ENCODE data around the gene G6PC2. TPM values are rescaled to one million over a fixed set of nuclear protein-coding genes. Genes with fewer than 3 reads are reported as not detected.
A peak's percentile ranks its signal among the peaks of the same experiment; 100 is the strongest.
"Not testable (repeated sequence)": the region's sequence is repeated elsewhere in the genome, so short reads cannot be mapped to it uniquely, and the experiment has no call there.

The G6PC2 gene, protein sequence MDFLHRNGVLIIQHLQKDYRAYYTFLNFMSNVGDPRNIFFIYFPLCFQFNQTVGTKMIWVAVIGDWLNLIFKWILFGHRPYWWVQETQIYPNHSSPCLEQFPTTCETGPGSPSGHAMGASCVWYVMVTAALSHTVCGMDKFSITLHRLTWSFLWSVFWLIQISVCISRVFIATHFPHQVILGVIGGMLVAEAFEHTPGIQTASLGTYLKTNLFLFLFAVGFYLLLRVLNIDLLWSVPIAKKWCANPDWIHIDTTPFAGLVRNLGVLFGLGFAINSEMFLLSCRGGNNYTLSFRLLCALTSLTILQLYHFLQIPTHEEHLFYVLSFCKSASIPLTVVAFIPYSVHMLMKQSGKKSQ
- not detected in 2 replicates for total RNA-seq (2014; rRNA removed; shearing (Covaris generic))
- not detected in 2 replicates for polyA plus RNA-seq (2015; cell fraction: cytosol; rRNA removed)
- not detected in 2 replicates for polyA plus RNA-seq (2015; cell fraction: nucleus; rRNA removed)

DNA sequence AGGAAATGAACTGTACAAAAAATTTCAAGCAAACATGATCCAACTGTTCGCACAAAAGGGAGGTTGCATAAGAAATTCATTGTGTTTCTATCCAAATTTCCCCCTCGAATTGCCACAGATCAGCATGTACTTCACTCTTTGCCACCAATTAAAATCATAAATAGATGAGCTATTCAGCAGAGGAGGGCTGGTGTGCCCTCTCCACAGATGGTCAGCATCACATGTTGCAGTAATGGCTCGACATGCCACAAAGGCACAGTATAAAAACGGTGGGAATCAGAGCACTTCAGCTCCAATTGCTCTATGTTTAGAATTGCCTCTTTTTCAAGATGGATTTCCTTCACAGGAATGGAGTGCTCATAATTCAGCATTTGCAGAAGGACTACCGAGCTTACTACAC, at the start of gene G6PC2:
TSS of gene G6PC2 (plus strand) at position 289 of the 400 bp plus-strand sequence. CDS start at position 330, 41 bp downstream.
- in situ Hi-C loops (cut with HindIII; ENCODE audit: low pct_unique_long_range_greater_than_20kb, low sequenced_read_pairs) = no loop called here
- DNase-seq (ENCODE audit: low read depth, low spot score) = peak; percentile 8

DNA sequence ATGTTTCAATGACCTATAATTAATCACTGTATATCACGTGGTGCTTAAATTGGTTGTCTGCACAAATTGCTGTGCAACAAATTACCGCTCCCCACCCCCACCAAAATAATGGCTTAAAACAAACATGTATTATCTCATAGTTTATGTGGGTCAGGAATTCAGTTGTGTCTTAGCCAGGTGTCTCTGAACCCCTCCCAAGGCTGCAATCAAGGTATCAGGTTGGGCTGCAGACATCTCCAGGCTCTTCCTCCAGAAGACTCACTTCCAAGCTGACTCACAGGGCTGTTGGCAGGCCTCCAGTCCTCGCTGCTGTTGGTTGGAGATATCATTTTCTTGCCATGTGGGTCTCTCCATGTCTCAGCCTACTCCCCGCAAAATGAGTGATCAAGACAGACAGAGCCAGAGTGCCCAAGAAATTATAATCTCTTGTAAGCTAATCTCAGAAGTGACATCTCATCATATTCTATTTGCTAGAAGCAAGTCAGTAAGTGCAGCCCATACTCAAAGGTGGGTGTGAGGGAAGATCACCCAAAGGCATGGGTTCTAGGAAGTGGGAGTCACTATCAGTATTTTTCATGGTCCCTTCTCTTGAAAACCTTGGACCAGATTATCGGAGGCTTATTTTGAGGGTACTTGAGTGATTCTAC, 49.3 kb upstream of the G6PC2 start:
- in situ Hi-C loops (cut with HindIII; ENCODE audit: low pct_unique_long_range_greater_than_20kb, low sequenced_read_pairs) = no loop called here
- no peak for DNase-seq (ENCODE audit: low read depth, low spot score)

DNA sequence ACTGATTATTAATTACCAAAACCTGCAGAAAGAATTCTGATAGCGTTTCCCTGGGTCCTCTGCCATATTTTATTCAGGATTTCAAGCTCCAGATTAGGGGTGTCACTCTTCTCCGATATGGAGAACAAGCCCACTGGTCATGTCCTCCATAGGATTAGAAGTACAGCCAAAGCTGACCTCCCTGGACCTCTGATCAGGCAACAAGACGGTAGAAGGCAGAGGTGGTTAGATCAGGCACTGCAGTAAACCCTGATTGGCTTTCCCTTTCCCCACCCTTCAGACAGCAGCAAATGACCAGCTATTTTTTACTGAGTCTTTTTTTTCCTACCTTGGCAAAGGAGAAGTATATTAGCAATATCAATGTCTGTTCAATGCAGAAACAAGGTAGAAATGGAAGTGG, 48.6 kb upstream of the G6PC2 start:
- in situ Hi-C loops (cut with HindIII; ENCODE audit: low pct_unique_long_range_greater_than_20kb, low sequenced_read_pairs) = no loop called here

DNA sequence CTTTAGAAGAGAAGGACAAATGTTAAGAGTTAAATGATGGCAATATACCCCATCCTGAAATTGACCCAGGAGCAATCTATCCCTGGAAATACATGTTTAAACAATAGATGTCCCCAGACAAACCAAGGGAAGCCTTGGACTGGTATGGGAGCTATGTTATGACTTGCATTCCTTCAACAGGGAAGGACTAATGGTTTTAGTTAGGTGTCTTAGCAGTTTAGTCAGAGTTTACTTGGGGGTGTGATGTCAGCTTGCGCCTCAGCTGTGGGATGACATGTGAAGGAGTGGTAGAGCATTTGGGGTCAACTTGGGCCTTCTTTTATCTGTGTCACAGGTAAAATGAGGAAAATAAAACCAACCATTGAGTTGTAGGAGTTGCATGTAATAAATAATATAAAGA, 47.6 kb upstream of the G6PC2 start:
- in situ Hi-C loops (cut with HindIII; ENCODE audit: low pct_unique_long_range_greater_than_20kb, low sequenced_read_pairs) = no loop called here
- no peak for DNase-seq (ENCODE audit: low read depth, low spot score)

More for the DNA sequence above, 48.6 kb upstream of the G6PC2 start:
- DNase-seq (ENCODE audit: low read depth, low spot score) = no peak

DNA sequence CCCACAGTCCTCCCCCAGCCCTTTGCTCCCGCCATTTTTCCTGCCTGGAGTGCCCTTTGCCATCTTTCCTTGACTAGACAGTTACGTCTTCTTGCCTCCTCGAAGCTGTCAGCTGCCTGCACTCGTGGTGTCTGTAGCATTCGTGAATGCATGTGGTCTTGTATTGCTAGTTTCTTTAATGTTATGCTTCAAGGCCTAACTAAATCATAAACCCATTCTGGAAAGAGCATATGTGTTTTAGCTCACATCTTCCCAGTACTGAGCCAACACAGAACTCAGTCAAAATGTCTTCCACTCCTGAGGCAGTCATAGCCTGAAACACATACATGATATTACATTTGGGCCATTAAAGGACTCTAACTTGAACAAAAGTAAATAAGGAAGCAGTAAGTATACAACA, 46.4 kb upstream of the G6PC2 start:
- no peak for DNase-seq (ENCODE audit: low read depth, low spot score)
- in situ Hi-C loops (cut with HindIII; ENCODE audit: low pct_unique_long_range_greater_than_20kb, low sequenced_read_pairs) = no loop called here

DNA sequence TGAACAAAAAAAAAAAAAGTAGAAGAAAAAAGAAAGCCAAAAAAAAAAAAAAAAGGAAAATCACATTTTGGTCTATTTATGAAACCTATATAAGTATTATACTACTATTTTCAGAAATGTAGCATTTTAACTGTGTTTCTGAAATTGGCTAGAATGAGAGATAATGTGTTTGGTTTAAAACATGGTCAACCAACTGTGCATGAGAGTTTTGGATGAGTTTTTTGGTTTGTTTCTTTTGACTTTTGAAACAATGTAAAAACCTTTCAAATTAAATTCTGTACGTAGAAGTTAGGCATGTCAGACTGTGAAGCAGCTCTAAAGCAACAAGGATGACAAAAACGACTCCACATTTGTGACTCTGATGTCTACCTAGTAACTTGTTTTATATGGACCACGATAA, 45.5 kb upstream of the G6PC2 start:
- no peak for DNase-seq (ENCODE audit: low read depth, low spot score)
- in situ Hi-C loops (cut with HindIII; ENCODE audit: low pct_unique_long_range_greater_than_20kb, low sequenced_read_pairs) = no loop called here

DNA sequence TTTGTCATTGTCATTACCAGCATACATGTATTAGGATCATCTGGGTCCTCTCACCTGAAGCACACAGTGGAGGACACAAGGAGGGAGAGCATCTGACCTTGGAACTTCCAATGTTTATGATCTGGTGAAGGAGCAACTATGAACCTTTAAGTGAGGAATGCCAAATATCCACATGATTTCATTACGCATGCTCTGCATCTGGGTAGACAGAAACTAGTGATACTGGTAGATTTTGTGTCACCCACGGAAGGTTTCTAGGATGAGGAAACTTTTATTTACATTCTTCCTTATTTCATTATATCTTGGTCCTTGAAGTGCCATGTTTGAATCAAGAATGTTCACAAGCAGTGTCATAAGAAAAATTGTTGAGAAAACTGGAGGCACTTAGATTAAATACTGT, 42.9 kb upstream of the G6PC2 start:
- DNase-seq (ENCODE audit: low read depth, low spot score) = no peak
- in situ Hi-C loops (cut with HindIII; ENCODE audit: low pct_unique_long_range_greater_than_20kb, low sequenced_read_pairs) = no loop called here

DNA sequence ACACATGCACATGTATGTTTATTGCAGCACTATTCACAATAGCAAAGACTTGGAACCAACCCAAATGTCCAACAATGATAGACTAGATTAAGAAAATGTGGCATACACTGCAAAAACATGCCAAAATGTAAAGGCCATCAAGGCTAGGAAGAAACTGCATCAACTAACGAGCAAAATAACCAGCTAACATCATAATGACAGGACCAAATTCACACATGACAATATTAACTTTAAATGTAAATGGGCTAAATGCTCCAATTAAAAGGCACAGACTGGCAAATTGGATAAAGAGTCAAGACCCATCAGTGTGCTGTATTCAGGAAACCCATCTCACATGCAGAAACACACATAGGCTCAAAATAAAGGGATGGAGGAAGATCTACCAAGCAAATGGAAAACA, 33.9 kb upstream of the G6PC2 start:
- DNase-seq (ENCODE audit: low read depth, low spot score); in situ Hi-C loops (cut with HindIII; ENCODE audit: low pct_unique_long_range_greater_than_20kb, low sequenced_read_pairs): not testable (repeated sequence)

DNA sequence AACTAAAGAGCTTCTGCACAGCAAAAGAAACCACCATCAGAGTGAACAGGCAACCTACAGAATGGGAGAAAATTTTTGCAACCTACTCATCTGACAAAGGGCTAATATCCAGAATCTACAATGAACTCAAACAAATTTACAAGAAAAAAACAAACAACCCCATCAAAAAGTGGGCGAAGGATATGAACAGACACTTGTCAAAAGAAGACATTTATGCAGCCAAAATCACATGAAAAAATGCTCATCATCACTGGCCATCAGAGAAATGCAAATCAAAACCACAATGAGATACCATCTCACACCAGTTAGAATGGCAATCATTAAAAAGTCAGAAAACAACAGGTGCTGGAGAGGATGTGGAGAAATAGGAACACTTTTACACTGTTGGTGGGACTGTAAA, 30.7 kb upstream of the G6PC2 start:
- DNase-seq (ENCODE audit: low read depth, low spot score); in situ Hi-C loops (cut with HindIII; ENCODE audit: low pct_unique_long_range_greater_than_20kb, low sequenced_read_pairs): not testable (repeated sequence)

DNA sequence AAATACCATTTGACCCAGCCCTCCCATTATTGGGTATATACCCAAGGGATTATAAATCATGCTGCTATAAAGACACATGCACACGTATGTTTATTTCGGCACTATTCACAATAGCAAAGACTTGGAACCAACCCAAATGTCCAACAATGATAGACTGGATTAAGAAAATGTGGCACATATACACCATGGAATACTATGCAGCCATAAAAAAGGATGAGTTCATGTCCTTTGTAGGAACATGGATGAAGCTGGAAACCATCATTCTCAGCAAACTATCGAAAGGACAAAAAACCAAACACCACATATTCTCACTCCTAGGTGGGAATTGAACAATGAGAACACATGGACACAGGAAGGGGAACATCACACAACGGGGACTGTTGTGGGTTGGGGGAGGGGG, 30.3 kb upstream of the G6PC2 start:
- in situ Hi-C loops (cut with HindIII; ENCODE audit: low pct_unique_long_range_greater_than_20kb, low sequenced_read_pairs); DNase-seq (ENCODE audit: low read depth, low spot score): not testable (repeated sequence)

DNA sequence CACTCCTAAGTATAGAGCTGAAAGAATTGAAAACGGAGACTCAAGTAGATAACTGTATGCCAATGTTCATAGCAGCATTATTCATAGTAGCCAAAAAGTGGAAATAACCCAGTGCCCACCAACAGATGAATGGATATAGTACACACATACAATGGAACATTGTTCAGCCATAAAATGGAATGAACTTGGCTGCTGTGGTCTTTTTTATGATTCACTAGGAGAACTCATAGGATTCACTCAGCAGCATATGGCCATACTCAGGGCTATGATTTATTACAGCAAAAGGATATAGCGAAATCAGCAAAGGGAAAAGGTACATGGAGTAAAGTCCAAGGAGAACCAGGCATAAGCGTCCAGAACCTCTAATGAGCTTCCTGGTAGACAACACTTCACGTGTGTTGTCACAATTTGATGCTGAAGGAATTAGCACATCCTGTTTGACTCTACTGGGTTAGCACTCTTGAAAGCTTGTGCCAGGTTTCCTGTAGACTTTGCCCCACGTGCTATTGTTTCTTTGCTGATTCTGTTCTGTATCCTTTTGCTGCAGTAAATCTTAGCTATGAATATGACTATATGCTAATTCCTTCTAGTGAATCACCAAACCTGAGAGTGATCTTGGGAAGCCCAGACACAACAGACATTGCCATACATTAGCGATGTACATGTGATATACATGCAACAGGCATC, 26.6 kb upstream of the G6PC2 start:
- peak; percentile 60 for DNase-seq (ENCODE audit: low read depth, low spot score)
- in situ Hi-C loops (cut with HindIII; ENCODE audit: low pct_unique_long_range_greater_than_20kb, low sequenced_read_pairs) = no loop called here

DNA sequence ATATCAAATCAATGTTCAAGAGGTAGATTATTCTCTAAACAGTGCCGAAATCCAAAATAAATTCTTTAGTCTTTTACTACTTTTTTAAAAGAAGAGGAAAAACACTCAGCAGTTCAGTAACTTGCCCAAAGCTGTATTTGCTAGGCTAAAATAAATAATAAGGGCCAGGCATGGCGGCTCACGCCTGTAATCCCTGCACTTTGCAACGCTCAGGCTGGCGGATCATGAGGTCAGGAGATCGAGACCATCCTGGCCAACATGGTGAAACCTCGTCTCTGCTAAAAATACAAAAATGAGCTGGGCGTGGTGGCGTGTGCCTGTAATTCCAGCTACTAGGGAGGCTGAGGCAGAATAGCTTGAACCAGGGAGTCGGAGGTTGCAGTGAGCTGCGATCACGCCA, 18.9 kb upstream of the G6PC2 start:
- in situ Hi-C loops (cut with HindIII; ENCODE audit: low pct_unique_long_range_greater_than_20kb, low sequenced_read_pairs); DNase-seq (ENCODE audit: low read depth, low spot score): not testable (repeated sequence)

DNA sequence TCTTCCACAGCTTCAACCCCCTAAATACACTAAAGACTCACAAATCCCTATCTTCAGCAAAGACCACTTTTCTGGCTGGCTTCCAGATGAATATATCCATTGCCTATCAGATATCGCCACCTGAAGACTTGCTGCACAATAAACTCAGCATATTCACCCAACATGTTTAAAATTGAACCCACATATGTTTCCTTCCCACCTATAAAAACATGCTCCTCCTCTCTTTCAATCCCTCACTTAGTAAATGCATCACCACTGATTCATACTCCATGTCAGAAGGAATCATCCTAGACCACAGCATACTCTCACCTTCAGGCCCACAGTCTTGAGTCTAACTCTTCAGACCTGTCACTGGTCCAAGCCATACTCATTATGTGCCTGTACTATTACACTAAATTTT, 16.1 kb upstream of the G6PC2 start:
- in situ Hi-C loops (cut with HindIII; ENCODE audit: low pct_unique_long_range_greater_than_20kb, low sequenced_read_pairs) = no loop called here
- no peak for DNase-seq (ENCODE audit: low read depth, low spot score)

DNA sequence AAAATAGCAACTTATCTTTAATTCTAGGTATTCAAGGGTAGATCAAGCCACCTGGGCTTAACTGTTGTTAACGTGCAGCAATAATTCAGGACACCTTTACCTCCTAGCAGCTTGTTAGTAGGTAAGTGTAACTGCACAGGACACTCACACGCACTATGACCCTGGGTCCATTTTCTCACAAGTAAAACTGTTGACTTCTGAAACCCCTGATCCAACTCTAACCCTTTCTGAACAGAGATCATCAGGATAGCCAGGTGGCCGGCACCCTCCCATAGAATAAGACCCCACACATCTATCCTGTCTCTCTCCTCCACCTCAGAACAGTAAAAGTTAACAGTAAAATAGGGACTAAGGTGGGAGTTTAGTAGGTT, 11.5 kb upstream of the G6PC2 start:
- no peak for DNase-seq (ENCODE audit: low read depth, low spot score)
- in situ Hi-C loops (cut with HindIII; ENCODE audit: low pct_unique_long_range_greater_than_20kb, low sequenced_read_pairs) = no loop called here

DNA sequence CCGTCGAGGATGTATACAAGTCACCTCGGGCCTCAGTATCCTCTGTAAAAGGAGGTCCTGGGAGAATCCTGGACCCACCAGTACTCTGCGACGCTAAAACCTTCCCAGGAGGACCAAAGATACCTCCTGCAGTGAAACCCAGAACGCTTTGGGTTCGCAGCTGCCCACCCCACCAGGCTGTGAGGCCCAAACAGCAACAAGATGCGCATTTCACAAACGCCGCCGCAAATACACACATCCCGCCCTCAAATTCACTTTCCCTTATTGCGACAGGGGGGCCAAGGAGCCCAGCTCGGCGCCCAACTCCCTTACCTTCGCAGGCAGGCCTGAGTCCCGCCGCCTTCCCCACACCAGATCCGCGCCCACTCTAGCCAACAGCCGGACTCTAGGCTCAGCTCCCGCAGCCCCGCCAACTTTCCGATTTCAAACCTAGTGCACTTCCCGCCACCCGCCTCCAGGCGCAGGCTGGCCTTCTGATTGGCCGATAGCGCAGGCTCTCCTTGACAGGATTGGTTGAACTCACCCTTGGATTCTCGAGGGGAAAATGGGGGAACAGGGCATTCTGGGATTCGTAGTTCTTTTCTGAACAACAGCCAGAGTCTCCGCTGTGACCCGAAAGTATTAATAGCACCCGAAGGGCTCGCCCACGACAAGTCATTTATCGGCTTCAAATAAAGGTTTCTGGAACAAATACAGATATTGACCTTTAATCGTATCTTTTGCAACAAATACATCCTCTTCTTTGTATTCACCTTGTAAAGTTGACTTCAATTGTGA, 10.9 kb upstream of the G6PC2 start, which contains the start of gene SPC25:
TSS of gene SPC25 (minus strand) at position 425 of the 777 bp plus-strand sequence. CDS start 911 bp downstream, outside the sequence.
- in situ Hi-C loops (cut with HindIII; ENCODE audit: low pct_unique_long_range_greater_than_20kb, low sequenced_read_pairs) = no loop called here
- DNase-seq (ENCODE audit: low read depth, low spot score) = peak; percentile 94

DNA sequence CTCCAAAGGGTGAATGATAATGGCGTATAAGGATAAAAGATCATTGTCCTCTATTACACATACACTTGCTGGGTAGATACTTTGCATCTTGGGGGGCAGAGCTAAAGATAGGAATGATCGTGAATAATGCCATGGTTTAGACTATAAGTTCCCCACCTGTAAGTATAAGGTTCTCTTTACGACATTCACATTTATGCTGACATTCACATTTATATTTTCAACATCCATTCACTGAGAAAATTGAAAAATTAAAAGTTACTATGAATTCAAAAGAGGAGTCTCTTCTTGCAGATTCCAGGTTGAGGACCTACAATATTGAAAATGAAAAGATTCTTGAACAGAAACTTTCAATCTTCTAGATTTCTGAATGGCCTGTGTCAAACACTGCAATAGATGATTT, 8.8 kb upstream of the G6PC2 start:
- DNase-seq (ENCODE audit: low read depth, low spot score) = no peak
- in situ Hi-C loops (cut with HindIII; ENCODE audit: low pct_unique_long_range_greater_than_20kb, low sequenced_read_pairs) = no loop called here

DNA sequence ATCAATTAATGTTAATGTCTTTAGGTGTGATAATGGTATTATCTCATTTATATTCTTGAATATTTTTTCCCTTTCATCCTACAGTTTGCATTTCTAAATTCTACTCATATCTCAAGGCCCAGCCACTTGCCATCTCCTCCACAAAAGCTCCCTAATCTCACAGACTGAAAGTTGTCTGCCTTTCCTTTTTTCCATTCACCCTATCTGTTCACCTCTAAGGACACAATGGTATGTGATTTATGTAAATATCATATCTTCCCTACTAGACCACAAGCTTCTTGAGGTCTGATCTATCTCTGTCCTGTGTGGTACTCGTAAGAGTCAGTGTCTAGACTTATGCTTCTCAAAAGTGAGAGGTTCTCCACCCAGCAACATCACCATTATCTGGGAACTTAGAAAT, 7.0 kb upstream of the G6PC2 start:
- no peak for DNase-seq (ENCODE audit: low read depth, low spot score)
- in situ Hi-C loops (cut with HindIII; ENCODE audit: low pct_unique_long_range_greater_than_20kb, low sequenced_read_pairs) = no loop called here

DNA sequence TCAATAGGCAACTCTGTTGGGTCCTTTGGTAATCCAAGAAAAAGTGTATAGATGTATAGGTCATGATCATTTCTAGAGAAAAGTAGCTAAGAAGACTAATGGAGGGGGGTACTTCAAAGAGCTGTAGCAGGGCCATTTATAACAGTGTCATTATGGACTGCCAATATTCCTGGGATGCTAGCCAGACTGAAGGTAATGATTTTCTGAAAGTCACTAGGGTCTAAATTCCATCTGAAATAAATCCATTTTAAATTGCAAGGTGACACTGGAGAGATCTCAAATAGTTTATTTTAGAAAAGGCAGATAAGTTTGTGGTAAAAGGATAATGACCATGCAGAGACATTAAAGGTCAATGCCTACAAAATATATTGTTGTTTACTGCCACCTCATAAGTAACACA, 6.4 kb upstream of the G6PC2 start:
- in situ Hi-C loops (cut with HindIII; ENCODE audit: low pct_unique_long_range_greater_than_20kb, low sequenced_read_pairs) = no loop called here
- DNase-seq (ENCODE audit: low read depth, low spot score) = no peak
